Activated CD8-positive, alpha-beta memory T cell treated with anti-CD3 and anti-CD28 coated beads, Interleukin-2, amount 50 U/mL, for 1 hour (primary cell): Measurements from ENCODE around the gene EIF1AY.
"Not testable (repeated sequence)": the region's sequence is repeated elsewhere in the genome, so short reads cannot be mapped to it uniquely, and the experiment has no call there.

Source experiments
- DNase-seq: peaks from one replicate; pipeline ENCODE4 v3.0.0-alpha.2; 2020; ENCODE audit errors: extremely low read depth

Gene EIF1AY

GRCh38 chrY:20575531-20576121, at the start of gene EIF1AY:
EIF1AY (plus strand) TSS chrY:20575776; CDS start chrY:20575872, 96 bp downstream.
- DNase-seq, result no peak

- DNase-seq, result no peak
These were observed 47.1 kb upstream of the EIF1AY start for GRCh38 chrY:20528435-20528834.

DNA sequence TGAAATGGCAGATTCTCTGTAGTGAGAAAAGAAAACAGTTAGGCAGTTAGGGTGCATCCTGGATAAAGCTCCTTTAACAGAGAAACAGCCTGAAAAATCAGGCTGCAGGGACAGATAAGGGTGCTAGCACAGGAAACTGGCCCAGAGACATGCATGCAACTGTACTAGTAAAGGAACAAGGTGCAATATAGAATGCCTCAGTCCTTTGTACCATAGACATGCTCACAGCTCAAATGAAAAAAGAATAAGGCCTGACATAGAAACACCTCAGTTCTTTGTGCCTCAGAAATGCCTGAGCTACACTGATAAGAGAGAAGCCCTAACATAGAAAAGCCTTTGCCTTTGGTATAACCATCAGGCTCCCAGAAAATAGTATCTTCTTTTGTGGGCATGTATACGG, 37.4 kb upstream of the EIF1AY start:
- DNase-seq, result no peak

GRCh38 chrY:20538933-20539332, 36.6 kb upstream of the EIF1AY start:
- no peak for DNase-seq

- DNase-seq, result no peak
These were observed 31.1 kb upstream of the EIF1AY start for GRCh38 chrY:20544451-20544960.

DNA sequence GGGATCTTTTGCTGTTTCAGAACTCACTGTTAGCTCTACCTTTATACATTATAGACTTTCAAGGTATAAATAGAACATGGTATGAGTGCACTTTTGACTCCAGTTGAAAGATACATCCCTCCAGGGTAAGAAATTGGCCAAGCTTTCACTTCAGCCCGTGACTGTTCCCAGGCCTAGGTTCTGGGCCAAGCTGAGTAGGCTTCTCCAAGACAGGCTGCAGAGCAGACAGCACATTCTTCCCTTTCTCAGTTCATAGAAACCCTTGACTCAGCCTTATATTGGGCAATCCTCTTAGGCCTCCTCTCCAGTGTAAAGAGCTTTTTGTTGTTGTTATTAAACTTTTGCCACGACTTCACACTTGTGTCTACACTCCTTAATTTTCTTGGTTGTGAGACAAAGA, 29.5 kb upstream of the EIF1AY start:
- DNase-seq, result no peak

DNA sequence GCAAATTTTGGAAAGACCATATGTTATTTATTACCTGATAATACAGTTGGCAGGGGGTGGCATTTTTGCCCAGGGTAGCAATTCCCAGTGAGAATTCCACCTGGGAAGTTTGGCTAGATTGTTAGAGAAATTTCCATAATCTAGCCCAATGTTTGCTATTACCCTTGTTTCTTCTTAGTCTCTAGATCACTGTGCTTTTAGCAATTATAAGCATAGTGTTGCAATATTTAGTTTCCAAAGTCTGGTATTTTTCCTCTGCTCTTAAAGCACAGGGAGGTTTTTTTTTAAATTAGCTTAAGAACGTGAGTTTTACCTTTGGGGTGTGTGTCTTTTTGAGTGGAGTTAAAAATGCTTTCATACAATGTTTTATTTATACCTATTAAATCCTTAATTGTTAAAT, 26.3 kb upstream of the EIF1AY start:
- DNase-seq, result no peak

DNA sequence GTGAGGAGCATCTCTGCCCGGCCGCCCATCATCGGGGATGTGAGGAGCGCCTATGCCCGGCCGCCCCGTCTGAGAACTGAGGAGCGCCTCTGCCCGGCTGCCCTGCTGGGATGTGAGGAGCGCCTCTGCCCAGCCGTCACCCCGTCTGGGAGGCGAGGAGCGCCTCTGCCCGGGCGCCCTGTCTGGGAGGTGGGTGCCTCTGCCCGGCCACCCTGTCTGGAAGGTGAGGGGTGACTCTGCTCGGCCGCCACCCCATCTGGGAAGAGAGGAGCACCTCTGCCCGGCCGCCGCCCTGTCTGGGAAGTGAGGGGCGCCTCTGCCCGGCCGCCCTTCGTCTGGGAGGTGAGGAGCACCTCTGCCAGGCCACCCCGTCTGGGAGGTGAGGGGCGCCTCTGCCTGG, 23.7 kb upstream of the EIF1AY start:
- DNase-seq, result no peak

DNA sequence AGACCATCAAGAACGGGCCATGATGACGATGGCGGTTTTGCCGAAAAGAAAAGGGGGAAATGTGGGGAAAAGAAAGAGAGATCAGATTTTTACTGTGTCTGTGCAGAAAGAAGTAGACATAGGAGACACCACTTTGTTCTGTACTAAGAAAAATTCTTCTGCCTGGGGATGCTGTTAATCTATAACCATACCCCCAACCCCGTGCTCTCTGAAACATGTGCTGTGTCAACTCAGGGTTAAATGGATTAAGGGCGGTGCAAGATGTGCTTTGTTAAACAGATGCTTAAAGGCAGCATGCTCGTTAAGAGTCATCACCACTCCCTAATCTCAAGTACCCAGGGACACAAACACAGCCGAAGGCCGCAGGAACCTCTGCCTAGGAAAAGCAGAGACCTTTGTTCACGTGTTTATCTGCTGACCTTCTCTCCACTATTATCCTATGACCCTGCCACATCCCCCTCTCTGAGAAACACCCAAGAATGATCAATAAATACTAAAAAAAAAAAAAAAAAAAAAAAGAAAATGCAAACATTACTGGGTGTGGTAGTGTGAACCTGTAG, 22.7 kb upstream of the EIF1AY start:
- not testable (repeated sequence) for DNase-seq

- DNase-seq, result no peak
These were observed 19.8 kb upstream of the EIF1AY start for GRCh38 chrY:20555820-20556219.

DNA sequence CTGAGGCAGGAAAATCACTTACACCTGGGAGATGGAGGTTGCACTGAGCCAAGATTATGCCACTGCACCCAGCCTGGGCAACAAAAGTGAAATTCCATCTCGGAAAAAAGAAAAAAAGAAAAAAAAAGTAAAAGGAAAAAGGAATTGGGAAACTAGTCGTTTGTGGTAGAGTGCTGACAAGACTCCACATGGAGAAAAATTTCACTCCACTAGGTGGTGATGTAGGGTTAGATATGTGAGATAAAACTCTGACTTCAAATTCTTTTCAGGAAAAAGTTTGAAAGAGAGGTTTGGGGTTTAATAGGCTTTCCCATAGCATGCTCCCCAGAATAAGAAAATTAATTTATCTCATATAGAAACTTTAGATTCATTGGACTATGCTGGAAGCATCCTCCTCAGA, 16.9 kb upstream of the EIF1AY start:
- no peak for DNase-seq

DNA sequence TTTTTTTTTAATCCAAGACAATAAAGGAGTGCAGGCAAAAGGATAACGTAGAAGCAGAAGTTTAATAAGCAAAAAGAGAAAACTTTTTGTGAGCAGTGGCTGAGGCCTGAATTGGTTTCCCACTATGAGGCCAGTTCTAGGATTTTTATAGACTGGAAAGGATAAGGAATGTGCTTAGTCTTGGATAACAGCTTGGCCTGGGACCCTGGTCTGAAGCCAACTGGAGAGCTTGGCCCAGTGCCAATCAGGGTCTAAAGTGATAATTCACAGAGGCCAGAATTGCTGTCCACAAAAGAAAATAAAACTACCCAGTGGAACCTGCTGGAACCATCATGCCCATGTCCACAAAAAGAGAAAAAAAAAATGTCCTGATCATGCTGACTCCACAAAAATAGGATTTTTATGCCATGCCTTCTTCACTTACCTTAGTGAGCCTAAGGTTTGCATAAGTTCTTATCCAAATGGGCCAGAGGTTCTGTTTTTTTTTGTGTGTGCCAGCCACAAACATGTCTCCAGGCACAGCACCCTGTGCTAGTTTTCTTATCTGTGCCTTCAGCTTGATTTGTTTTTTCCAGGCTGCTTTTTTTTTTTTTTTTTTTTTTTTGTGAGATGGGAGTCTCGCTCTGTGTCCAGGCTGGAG, 15.6 kb upstream of the EIF1AY start:
- no peak for DNase-seq

DNA sequence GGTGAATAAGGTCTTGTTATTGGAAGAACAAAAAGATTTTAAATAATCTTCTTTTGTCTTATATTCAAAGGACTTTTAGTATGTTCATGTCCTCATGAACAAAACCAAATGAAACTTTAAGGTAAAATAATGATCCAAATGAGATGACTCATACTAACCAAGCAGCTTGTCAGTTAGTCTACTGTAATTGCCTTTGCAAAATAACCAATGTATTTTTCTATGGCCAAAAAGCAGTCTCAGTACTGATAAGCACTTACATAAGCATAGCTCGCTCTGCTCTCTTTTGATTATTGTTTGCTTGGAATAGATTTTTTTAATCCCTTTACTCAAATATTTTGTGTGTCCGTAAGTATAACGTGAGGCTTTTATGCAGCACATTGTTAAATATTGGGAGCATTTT, 4.3 kb upstream of the EIF1AY start:
- DNase-seq, result no peak

GRCh38 chrY:20576506-20576905, 930 bp downstream of the EIF1AY start:
- no peak for DNase-seq

DNA sequence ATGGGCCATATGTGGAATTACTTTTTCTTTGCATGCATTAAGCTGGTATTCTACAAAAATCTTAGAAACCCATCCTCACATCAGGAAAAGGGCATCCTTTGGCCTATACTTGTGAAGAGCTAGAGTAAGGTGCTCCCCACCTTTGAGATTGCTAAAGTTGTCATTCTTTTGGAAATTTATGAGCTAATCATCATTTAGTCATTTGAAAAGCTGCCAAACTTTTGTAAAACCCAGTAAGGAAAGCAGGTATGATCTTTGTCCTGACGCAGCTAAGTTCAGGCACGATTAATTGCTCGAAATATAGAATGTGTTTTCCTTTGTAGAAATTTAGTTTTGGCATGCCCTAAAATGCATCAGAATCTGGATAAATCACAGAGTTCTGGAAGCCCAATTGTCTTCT, 2.6 kb downstream of the EIF1AY start:
- DNase-seq, result no peak

GRCh38 chrY:20581687-20582086, 6.1 kb downstream of the EIF1AY start:
- DNase-seq, result no peak

GRCh38 chrY:20586161-20586560, 10.6 kb downstream of the EIF1AY start:
- DNase-seq, result no peak
